Measurements from ENCODE around the gene MACO1. TPM values are rescaled to one million over a fixed set of nuclear protein-coding genes. Genes with fewer than 3 reads are reported as not detected.

Gene MACO1
- total RNA-seq, 1 experiment from 2014 or later: 12.4 TPM

DNA sequence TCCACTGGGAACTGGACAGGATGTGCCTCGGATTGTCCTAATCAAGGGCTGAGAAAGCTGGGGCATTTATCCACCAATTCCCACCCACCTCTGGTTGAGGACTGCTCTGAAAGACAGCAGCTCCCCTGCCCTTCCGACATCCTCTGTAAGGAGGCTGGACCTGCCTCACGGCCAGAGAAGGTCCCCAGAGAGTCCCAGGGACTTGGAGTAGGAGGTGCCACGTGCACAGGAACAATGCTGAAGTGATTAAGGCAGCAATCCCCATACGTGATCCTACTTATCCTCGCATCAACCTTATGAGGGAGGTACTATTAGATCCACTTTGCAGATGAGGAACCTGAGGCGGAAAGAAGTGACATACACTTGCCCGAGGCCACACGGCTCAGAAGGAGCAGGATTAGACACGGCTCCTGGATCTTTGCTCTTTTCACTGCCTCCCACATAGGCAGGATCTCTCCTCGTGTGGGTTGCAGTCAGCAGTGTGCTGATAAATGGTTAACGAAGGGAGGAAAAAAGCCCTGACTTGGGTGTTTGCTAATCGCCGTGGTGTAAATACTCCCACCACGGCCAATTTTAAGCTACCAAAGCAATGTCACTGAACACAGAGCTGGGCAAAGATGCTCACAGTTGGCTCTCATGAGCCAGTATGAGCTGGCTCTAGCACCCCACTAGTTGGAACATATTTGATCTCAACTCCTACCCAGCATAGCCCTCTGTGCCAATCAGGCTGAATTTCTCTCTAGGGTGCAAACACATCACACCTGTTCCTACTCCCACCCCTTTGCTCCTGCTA is 94.1 kb downstream of the MACO1 start:
- DNase-seq (ENCODE audit: low spot score): no peak

- DNase-seq (ENCODE audit: low spot score): no peak
These were observed 94.6 kb downstream of the MACO1 start for GRCh38 chr1:25525361-25525688.

GRCh38 chr1:25526753-25527152 is 96.1 kb downstream of the MACO1 start:
- no peak for DNase-seq (ENCODE audit: low spot score)

GRCh38 chr1:25527226-25527846 is 96.6 kb downstream of the MACO1 start:
- no peak for DNase-seq (ENCODE audit: low spot score)

DNA sequence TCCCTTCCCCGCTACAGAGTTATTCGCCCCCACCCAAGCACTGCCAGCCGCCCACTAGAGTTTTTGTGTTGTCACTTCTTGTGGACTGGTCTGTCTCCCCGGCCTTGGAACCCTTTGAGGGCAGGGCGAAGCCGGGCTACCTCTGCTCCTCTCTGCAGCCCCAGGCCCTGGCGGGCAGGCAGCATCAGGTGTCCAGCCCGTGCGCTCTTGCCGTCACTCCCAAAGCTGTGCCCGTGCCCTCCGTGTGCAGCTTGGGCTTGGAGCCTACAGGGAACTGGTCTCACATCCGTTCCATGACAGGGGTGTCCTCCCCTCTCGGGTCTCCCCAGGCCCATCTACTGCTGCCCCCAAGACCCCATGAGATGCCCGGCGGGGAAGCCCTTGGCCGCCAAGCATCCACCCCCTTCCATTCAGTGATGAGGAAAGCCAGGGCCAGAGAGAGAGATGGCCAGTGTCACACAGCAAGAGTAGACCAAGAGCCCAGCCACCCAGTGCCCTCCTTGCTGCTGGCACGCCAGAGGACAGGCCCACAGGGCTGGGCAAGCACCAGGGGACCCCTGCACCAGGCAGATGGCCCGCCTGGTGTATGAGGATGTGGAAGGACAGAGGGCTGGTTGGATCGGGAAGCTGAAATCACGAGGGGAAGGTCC is 97.4 kb downstream of the MACO1 start:
- no peak for DNase-seq (ENCODE audit: low spot score)

DNA sequence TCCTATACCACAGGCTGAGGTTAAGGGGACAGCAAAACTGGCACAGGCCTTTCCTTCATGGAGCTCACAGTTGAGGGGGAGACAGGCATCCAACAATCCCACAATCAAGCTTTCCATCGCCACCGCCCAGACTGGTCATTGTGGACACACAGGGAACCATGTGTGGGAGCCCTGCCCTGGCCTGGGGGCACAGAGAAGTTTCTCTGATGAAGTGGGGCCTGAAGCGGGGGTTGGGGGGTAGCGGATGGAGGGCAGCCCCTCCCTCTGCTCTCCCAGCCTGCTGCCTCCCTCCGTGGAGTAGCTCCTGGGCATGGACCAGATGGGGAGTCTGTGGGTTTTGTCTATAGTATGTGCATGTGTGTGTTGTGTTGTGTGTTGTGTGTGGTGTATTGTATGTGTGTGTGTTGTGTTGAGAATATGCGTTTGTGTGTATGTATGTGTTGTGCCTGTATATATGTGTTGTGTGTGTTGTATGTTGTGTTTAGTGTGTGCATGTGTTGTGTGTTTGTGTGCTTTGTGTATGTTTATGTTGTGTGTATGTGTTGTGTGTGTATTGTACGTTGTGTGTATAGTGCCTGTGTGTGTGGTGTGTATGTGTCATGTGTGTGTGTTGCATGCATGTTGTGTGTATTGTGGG is 98.3 kb downstream of the MACO1 start:
- DNase-seq (ENCODE audit: low spot score): no peak

GRCh38 chr1:25529518-25530185 is 99.0 kb downstream of the MACO1 start:
- DNase-seq (ENCODE audit: low spot score): no peak

GRCh38 chr1:25530186-25531081 is 99.7 kb downstream of the MACO1 start:
- no peak for DNase-seq (ENCODE audit: low spot score)

DNA sequence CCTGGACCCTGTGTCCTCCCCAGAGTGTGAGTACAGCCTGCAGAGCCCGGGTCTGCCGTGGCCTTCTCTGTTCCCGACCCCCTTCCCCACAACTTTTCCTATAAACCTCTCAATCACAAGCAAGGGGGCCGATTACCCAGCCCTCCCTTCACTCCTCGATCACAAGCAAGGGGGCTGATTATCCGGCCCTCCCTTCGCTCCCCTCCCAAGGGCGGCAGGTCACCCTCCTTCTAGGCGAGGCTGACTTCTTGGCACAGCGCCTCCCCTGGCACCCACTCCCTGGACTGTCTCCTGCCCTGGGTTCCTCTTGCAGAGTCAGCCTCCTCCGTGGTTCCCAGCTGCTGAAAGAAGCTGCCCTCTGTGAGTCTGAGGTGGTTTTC is 100.4 kb downstream of the MACO1 start:
- no peak for DNase-seq (ENCODE audit: low spot score)

DNA sequence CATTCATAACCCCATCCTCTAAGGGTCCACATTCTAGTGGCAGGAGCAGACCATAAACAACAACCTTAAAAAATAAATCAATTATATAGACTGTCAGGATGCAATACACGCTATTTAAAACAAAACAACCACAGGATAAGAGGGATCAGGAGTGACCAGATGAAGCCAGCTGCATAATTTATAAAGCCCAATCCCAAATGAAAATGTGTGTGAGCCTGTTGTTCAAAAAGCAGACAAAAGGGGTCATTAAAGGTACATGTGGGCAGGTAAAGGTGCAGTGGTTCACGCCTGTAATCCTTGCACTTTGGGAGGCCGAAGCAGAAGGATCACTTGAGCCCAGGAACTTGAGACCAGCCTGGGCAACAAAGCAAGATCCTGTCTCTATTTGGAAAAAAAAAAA is 102.3 kb downstream of the MACO1 start:
- DNase-seq (ENCODE audit: low spot score): no peak

DNA sequence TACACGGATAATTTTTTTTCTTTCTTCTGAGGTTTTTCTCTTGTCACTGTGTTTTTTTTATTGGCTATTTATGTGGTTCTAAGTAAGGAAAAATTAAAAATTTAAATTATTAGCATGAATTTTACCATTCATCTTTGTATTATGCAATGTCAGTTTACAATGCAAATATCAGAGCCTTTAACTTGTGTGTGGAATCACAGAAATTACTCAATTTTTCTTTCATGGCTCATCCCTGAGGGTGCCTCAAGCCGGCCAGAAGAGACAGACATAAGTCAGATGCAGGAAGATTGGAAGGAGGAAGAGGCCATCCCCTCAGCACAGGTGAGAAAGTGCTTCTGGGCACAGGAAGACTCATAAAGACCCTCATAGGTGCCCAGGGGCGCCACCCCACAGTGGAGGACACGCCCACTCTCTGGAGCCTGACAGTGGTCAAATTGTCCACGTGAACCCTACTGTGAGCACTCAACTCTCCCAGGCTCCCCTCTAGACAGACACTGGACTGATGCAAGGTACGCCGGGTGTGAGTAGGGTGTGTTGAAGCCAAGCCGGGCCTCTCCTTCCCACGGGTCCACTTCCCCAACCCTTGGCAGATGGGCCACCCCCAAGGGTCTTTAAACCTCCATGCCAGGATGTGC is 103.2 kb downstream of the MACO1 start:
- no peak for DNase-seq (ENCODE audit: low spot score)

DNA sequence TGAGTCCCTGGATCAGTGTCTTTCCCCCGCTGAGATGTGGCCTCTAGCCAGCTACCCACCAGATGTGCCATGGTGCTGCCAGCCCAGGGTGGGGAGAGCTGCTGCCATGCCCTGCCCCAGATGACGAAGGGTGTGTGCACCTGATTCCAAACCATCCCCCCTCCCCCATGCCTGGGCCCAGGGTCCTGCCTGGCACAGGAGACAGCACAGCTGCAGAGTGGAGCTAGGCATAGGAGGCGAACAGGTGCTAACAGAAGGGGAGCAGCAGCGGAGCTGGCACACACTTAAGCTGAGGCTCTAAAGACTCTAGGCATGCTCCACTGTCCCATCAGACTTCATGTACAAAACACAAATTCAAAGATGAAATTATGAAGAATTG is 103.7 kb downstream of the MACO1 start:
- DNase-seq (ENCODE audit: low spot score): no peak

- DNase-seq (ENCODE audit: low spot score): no peak
These were observed 105.4 kb downstream of the MACO1 start for GRCh38 chr1:25536124-25536523.

DNA sequence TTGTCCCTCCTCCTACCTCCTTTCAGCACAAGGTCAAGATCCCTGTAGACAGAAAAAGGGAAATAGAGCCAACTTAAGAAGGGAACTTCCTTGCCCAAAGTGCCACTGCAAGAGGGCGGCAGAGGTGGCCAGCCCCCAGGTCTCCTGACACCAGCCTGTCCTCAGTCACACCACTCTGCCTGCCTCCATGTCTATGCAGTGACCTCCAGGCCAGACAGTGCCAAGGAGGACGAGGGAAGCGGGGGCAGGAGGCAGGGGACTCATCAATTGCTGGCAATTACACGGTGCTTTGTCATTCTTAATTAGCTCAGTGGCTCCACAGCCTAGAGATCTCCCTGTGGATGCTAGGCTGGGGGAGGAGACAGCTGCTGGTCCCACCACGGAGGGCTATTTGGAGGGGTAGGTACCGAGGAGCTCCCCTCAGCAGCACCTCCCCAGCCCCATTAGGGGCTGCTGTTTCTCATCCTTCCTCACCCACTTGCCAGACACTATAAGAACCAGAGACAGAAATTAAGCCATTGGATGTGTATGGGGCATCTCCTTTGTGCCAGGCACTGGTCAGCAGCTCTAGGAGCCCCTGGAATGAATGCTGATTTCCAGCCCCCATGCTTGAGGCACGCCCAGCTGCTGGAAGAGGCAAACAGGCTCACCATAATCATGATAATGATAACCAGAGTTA is 106.6 kb downstream of the MACO1 start:
- DNase-seq (ENCODE audit: low spot score): no peak

DNA sequence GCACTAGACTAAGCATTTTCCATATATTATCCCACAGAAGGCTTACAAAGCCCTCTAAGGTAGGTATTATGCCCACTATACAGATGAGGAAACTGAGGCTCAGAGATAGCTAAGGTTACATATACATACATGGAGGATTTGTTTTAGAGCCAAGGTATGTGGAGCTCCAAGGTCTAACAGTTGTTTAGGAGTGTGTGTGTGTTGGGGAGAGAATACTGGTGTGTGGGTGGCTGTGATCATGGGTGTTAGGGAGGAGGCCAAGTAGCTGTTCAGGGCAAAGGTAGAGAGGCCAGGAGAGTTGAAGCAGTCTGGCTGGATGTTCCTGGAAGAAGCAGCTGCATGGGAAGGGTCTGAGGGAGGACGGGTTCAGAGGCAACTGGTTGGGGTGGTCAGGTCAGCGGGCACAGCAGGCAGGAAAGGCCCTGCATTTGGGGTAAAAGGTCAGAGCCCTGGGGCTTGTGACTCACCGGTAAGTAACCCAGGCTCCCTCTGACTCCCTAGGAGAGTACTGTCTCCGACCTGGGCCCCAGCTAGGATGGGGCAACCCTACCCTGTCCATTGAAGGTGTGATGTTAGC is 107.6 kb downstream of the MACO1 start:
- no peak for DNase-seq (ENCODE audit: low spot score)

- no peak for DNase-seq (ENCODE audit: low spot score)
These were observed 110.1 kb downstream of the MACO1 start for GRCh38 chr1:25540750-25541342.

GRCh38 chr1:25541425-25541824 is 110.7 kb downstream of the MACO1 start:
- no peak for DNase-seq (ENCODE audit: low spot score)

GRCh38 chr1:25541889-25542658 is 111.4 kb downstream of the MACO1 start:
- no peak for DNase-seq (ENCODE audit: low spot score)

DNA sequence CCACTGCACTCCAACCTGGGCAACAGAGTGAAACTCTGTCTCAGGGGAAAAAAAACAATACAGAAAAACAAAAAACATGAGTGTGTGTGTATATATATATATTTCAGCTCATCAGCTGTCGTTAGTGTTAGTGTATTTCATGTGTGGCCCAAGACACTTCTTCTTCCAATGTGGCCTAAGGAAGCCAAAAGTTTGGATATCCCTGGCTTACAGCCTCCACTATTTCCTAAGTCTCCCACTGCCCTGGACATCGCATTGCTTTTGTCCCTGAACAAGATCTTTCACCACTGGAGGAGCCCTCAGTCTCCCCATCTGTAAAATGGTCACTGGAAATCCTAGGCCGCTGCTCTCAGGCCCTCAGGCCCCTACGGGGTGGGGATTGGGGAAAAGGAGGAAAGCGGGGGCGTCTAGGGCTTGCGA is 112.3 kb downstream of the MACO1 start:
- DNase-seq (ENCODE audit: low spot score): no peak

Data from A172 (cell line).